Thyroid gland (tissue), 4 donors: ENCODE results near the gene ZNF678.

Experiments
- POLR2A ChIP-seq, 2 donors: fragments of 450-650 bp; IDR thresholded peaks; one replicate each; pipeline ENCODE4 v1.6.1; 2017; ENCODE audit warnings: antibody characterized with exemption in 2 of 2, mild to moderate bottlenecking in 2 of 2, moderate library complexity in 1 of 2
- TF ChIP-seq, protein P1 (sequence below), 6 experiments: fragments of 200-600 bp in 3 of 6; fragments of 450-650 bp in 3 of 6; sonication (generic) in 3 of 6; IDR thresholded peaks; one replicate each; pipeline ENCODE4 v1.5.1; 2016 to 2019; ENCODE audit warnings: antibody characterized with exemption in 6 of 6, mild to moderate bottlenecking in 2 of 6, inconsistent platforms in 1 of 6, moderate library complexity in 1 of 6

DNA sequence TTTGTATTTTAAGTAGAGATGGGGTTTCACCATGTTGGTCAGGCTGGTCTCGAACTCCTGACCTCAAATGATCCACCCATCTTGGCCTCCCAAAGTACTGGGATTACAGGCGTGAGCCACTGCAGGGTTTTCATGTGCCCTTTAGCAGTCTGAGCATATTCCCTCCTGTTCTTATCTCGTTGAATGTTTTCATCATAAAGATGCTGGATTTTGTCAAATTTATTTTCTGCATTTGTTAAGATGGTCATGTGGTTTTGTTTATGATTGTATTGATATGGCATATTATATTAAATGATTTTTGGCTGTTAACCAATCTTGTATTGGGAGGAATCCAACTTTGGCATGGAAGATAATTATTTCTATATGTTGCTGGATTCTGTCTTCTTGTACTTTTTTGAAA is 163.0 kb downstream of the ZNF678 start:
- TF ChIP-seq, protein P1, sequence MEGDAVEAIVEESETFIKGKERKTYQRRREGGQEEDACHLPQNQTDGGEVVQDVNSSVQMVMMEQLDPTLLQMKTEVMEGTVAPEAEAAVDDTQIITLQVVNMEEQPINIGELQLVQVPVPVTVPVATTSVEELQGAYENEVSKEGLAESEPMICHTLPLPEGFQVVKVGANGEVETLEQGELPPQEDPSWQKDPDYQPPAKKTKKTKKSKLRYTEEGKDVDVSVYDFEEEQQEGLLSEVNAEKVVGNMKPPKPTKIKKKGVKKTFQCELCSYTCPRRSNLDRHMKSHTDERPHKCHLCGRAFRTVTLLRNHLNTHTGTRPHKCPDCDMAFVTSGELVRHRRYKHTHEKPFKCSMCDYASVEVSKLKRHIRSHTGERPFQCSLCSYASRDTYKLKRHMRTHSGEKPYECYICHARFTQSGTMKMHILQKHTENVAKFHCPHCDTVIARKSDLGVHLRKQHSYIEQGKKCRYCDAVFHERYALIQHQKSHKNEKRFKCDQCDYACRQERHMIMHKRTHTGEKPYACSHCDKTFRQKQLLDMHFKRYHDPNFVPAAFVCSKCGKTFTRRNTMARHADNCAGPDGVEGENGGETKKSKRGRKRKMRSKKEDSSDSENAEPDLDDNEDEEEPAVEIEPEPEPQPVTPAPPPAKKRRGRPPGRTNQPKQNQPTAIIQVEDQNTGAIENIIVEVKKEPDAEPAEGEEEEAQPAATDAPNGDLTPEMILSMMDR (IDR thresholded peaks at IDR 0.05), result no peak
- TF ChIP-seq POLR2A (IDR thresholded peaks at IDR 0.05), result no peak
